Stimulated activated CD4-positive, alpha-beta T cell treated with anti-CD3 and anti-CD28 coated beads, Interleukin-2, amount 100 ng/mL, for 48 hours (primary cell): ENCODE data around the gene CEP55.

Experiments used
- DNase-seq, 2 donors: peaks; one replicate each; pipeline ENCODE4 v3.0.0-alpha.2; 2020

Gene CEP55

DNA sequence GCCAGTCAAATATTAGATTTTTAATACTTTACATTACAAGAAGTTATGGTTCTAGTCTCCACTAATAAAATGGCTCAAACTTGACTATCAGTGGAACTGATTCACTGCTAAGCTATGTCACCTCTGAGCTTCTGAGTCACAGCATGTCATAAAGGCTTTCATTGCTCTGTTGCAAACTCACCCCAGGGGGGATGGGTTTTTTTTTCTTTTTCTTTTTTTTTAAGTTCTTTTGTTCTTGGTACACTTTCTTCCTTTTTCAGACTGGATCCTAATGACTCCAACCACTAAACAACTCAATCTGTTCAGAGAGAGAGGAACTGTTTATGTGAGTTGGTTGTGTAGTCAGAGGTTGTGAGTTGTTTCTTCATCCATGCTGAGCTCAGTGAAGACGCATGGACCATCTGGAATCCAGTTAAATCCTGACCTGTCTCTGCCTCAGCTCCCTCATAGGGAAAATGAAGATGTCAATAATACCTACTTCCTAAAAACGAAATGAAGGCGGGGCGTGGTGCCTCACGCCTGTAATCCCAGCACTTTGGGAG is 25.2 kb upstream of the CEP55 start:
- no peak for DNase-seq

DNA sequence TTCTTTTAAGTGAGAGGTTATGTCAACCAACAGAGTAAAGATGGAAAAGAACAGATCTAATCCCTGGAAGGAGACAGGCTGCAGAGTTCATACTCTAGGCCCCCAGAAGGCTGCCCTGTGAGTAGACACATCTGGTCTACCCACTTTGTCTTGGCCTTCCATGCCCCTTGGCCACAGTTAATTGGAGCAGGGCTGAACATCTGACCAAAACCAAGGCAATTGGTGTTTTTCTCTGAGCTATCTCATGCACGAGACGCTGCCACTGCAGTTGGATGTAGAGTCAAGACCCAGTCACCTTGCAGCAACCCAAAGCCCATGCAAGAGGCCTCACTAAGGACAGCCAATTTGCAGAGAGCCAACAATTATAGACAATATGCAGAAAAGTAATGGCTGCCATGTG is 23.3 kb upstream of the CEP55 start:
- DNase-seq, result no peak

DNA sequence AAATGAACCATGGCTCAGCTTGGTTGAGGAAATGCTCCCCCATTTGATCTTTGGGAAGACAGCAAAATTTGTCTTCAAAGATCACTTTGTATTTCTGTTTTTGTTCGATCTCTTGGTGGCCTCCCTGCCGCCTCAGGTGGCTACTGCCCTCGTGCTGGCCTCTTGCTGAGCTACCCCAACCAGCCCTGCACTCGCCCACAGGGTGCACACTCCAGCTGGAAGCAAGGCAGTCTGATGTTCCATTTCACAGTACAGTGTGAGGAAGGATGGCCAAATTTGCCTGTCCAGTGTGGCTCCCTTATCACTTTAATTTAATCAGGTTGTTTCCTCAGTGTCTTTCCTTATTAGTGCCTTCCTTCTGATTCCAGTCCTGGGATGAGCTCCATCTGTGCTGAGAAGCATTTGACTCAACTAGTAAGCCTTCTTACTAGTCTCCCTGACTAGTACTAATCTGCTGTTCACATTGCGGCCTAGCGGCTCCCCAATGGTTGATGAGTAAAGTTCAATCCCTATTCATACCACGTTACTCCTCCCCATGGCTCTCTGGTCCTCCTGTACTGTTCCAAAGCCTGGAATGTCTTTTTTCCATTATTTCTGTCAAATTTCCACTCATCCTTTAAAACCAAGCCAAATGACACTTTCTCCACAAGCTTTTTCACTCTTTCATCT is 22.5 kb upstream of the CEP55 start:
- no peak for DNase-seq

DNA sequence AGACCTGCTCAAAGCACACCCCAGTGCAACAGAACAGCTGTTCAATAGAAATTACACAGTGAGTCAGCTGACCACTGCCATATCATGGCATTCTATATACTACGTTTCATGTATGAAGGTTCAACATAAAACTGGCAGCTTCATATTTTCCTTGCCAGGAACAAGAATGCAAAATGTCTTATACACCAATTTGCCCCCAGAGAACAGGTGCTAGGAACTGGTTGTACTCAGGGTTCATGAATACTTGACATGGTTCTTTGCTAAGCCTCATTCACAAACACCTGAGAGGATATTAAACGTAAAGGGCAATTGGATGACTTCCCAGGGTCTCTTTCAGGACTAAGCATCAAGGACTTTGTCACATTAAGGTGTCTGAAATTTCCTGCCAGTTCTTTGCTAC is 21.2 kb upstream of the CEP55 start:
- DNase-seq, result no peak

DNA sequence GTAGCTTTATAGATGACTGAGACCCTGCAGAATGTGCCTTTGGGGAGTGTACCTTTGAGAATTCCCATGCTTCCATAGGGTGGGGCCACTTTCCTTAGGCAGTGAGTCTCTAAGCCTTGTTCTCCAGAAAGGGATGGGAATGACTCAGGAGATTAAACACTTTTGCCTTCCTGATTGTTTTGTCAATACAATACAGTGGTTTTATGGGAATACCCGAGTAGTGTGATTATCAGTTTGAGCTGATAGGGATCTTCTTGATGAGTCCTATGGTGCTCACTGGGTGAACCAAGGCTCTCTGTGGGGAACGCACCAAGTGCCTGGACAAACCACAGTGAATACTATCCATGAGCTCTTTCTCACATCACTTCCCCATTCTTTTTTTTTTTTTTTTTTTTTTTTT is 20.5 kb upstream of the CEP55 start:
- DNase-seq, result no peak

DNA sequence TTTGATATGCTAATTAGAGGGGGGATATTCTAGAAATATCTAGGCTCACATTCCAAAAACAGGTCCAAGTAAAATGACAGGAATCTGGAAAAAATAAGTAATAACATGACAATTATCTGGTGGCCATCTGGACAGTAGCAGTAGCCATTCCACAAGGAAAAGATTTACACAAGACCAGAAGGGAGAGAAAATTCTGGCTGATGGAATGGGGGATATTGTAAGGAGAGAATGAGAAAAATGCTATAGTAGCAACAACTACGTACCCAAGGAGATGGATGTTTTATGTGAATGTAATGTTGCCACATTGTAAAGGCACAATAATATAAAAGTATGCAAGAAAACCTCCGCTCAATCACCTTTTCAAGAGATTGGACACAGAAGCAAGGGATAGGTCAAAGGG is 19.7 kb upstream of the CEP55 start:
- DNase-seq, result no peak

DNA sequence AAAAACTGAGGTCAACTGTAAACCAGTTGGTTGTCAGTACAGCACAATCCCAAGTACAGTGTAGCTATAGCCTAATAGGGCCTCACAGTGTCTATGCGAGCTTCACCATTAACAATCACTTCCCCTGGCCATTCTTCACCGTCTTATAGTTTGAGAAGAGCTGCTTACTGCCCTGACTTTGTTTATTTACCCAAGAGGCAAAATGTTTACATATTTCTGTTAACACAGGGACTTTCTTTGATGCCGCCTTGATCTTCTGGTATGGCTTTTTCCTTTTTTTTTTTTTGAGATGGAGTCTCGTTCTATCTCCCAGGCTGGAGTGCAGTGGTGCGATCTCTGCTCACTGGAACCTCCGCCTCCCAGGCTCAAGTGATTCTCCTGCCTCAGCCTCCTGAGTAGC is 17.5 kb upstream of the CEP55 start:
- DNase-seq, result no peak

DNA sequence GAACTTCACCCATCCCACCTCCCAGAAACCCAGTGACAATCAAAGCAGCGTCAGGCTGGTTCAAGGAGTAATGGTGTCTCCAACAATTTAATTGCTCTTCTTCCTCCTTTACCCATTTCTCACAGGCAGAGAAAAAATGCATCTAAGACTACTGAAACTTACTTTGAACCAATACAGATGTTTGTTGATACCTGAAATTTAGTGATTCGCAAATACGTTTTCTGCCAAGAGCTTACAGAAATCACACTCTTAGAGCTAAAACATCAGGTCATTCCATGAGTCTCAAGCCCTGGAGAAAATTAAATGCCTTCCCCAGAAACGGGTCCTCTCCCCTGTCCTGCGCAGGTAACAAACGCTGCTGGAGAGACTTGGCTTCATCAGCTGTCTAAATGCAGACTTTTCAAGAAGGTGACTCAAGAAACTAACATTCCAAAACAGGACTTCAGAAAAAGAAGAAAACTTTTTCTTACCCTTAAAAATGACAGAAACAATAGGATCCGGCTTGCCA is 14.7 kb upstream of the CEP55 start:
- no peak for DNase-seq

DNA sequence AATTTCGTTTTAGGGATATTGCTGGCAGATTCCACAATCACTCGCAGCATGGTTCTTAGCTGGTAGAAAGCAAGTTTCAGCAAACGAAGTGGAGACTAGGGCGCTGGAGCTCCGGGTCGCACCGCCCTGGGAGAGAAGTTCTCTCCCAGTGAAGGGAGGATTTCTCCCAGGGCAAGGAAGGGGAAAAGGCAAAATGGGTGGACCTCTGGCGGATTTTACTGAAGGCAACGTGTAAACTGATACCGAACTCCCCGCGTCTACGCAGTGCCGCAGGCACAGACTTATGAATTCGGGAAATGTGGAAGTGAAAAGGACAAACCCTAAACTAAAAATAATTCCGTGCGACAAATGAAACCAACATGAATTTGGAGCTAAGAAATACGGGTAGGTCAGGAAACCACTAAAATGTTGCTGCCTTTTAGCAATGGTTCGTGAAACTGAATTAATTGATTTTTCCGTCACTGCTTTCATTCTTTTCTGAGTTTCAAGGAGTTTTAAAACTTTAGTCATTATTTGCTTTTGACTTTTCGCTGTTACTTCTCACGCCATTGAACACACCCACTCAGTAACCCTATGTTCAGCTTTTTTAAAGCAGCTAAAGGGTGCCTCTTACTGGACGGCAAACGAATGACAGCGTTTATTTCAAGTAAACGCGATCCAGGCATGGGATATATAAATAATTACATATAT is 14.1 kb upstream of the CEP55 start, which contains the start of gene MYOF:
Gene MYOF (minus strand): TSS at position 190 of the 690 bp plus-strand sequence. CDS start 140 bp downstream, at position 50.
- peak; percentile 29 to 45 for DNase-seq

DNA sequence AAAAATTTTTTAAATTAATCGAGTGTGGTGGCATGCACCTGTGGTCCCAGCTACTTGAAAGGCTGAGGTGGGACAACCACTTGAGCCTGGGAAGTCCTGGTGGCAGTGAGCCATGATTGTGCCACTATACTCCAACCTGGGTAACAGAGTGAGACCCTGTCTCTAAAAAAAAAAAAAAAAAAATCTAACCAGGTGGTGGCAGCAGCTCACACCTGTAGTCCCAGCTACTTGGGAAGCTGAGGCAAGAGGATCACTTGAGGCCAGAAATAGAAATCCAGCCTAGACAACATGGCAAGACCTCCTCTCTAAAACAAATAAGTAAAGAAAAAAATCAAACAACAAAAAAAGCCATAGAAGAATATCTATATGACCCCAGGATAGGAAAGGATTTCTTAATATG is 10.7 kb upstream of the CEP55 start:
- DNase-seq, result no peak

DNA sequence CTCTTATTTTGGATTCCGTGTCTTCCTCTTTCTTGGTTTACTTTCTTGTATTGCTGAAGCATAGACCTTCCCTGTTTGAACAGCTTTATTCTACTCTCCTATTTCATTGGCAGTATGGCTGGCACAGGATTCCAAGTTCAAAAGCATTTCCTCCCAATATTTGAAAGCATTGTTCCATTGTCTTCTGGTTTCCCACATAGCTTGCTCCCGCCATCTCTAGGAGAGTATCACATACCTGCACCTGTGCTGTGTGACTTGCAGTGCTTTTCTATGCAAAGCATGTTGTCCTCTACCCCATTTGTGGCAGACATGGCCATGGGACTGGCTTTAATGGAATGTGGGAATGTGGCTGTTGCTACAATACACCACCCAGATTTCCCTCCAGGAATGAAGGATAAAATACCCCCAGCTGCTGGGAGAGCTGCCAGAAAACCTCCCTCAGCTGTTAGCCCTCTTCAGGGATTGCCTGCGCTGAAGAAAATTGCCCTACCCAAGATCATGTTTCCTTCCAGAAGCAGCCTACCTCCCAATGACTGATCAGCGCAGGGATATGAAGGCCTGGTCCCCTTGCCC is 7.4 kb upstream of the CEP55 start:
- DNase-seq, result no peak

DNA sequence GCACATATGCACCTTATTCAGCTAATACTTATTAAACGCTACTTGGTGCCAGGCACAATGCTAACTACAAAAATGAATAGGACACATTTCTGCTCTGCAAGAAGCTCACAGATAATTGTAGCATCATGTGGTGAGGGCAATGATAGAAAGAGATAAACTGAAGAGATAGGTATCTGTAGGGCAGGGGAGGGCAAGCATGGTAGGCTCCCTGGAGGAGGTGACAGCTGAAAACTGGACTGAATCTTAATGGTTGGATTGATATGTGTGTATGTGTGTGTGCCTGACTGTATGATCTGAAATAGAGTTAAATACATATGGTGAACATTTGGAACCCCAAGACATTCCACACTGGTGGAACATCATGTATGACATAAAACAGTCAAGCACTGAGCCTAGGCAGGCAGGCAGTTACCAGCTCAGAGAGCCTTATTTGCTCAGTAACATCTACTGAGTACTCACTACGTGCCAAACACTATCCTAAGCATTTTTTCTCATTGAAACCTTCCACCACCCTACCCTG is 4.8 kb upstream of the CEP55 start:
- no peak for DNase-seq

DNA sequence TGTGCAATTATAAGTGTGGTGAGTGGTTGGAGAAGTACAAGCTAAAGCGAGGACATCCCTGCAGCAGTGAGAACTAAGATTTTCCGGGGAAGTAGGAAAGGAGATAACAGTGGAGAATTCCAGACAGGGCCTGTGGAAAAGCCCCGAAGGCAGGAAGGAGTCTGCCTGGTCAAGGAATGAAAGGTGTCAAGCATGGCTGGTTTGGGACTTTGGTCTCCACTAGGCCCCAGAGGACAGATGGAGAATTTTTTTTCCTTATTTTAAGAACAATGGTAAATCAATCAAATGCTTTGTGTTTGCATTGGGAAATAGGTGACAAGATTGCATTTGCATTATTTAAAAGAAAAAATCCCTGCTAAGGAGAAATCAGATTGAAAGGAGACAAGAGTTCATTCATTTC is 3.2 kb upstream of the CEP55 start:
- no peak for DNase-seq

DNA sequence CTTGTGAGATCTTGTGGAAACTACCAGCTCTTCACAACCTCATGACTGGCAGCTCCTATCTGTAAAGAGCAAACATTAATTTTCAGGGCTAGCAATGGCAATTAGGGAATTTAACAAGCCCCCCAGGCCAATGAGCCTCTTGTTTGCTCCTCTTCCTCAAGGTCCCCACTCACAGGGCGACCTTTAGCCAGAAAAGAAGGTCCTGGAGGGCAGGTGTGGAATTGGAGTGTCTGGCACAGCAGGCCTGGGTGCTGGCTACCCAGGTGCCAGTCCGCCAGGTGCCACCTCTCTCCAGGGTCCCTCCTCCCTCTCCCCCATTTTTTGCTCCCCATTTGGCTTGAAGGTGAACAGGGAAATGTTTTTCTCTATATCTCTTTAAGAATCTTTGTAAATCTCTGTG is 1.9 kb upstream of the CEP55 start:
- DNase-seq, result no peak

DNA sequence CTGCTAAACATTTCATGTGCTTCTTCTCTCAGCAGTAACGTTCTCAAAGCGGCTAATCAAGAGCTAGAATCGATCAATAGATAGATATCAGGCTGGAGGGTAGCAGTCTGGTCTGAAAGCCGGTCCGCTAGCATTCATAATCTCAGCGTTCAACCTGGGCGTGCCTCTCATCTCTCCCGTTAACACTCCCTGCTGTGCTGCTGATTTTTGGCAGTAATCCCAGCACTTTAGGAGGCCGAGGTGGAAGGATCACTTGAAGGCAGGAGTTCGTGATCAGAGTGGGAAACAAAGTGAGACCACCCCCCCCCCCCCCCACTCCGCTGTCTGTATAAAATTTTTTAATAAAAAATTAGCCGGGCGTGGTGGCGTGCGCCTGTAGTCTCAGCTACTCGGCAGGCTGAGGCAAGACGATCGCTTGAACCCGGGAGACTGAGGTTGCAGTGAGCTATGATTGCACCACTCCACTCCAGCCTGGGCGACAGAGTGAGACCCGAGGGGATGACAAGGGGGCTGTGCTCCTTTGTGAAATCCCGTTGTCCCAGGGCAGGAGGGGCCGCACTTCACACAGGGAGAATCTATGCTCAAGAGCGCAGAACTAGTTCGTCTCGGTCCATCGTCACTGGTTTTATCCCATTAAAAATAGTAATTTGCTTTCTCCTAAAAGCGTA is 624 bp upstream of the CEP55 start:
- DNase-seq, result peak in 1 of 2 donors; percentile 18

DNA sequence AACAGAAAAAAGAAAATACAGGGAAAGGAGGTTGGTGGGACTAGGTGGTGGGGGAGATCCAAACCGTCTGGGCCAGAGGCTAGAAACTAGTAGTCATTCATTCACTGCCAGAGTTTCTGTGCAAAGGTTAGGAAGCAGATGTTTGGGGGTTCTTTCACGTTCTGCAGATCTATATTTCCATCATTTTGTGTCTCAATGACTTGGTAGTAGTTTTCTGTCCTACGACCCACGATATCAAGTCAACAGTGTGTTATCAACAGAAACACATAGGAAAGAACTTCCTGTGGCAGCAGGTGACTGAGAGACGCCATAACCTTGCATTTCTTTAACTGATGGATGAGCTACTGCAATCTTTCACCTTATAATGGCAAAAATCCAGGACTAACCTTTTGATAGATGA is 1.8 kb downstream of the CEP55 start:
- DNase-seq, result no peak

DNA sequence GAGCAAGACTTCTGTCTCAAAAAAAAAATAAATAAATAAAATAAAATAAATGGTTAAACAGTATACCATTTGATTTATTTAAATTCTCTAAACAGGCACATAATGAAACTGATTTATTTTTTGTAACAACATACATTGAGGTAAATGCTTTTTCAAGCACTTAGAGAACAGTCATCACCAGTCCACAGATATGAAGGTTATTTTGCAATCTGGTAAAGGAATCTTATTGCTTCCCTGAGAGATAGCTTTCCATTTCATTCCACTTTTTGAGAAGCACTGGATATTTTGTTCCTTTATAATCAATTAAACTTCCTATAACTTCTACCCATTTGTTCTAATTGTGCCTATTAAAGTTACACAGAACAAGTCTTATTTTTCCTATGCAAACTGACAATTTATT is 5.2 kb downstream of the CEP55 start:
- no peak for DNase-seq

DNA sequence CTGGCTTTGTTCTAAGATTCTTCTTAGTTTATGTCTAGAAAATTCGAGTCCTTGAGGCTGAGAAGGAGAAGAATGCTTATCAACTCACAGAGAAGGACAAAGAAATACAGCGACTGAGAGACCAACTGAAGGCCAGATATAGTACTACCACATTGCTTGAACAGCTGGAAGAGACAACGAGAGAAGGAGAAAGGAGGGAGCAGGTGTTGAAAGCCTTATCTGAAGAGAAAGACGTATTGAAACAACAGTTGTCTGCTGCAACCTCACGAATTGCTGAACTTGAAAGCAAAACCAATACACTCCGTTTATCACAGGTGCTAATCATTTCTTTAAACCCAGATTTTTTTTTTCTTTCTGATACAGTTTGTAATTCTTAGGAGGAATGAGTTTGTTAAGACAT is 6.7 kb downstream of the CEP55 start:
- no peak for DNase-seq

DNA sequence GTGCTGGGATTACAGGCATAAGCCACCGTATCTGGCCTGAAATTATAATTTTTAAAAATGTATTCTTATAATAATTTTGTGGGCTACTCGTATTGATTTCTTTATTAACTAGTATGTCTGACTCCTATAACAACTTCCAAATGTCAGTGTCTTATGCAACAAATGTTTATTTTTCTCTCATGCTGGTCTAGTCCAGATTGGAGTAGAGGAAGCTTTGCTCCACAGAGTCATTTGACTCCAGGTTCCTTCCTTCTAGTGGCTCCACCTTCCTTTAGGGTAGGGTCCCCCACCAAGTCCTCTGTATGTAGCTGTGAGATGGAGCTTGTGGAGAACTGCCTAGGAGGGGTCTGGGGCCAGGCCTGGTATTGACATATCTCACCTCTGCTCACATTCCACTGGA is 8.7 kb downstream of the CEP55 start:
- no peak for DNase-seq

DNA sequence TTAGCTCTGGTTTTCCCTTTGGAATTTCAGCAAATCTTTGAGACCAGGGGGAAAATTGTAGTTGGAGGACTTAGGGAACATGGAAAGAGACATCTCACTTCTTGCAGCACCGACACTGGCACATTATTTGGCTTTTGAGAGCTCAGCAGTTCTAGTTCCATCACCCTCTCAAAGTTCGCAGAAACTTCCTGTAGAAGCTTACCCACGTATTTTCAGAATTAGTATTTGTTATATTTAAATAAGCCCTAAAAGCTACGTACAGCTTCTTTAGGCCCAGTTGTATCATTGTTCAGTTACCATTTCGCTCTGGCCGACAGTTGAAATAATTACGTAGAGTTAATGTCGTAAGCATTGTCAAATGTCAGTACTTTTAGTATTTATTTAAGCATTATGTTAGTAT is 13.4 kb downstream of the CEP55 start:
- DNase-seq, result no peak

DNA sequence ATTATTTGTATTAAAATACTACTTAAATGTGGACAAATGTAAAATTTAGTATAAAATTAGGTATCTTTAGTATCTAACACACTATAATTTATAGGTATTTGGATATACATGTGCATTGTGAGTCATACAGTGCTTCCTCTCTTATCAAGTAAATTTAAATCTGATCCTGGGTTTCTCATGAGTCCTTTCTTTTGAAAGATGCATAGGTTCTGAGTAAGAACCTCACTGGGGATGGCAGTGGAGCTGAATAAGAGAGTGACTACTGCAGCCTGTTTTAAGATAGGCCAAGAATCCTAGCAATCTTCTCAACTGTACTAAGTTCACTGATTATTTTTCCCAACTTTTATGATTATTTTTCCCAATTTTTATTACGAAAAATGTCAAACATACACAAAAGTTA is 16.2 kb downstream of the CEP55 start:
- no peak for DNase-seq

DNA sequence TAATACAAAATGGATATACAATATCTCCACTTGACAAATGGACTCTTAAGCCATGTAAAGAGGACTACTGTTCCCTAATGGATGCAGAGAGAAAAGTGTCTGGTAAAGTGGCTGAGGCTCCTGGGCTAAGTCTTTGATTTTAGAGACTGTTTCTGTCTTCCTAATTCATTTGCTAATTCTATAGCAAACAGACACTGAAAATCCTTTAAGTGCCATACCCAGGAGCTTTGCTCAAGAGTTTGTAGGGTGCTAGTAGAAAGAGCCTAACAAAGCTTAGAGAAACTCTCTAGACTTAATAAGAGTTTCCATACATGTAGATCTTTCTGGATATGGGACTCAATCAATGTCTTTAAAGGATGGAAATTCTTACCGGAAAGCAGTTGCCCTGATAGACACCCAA is 16.7 kb downstream of the CEP55 start:
- no peak for DNase-seq

DNA sequence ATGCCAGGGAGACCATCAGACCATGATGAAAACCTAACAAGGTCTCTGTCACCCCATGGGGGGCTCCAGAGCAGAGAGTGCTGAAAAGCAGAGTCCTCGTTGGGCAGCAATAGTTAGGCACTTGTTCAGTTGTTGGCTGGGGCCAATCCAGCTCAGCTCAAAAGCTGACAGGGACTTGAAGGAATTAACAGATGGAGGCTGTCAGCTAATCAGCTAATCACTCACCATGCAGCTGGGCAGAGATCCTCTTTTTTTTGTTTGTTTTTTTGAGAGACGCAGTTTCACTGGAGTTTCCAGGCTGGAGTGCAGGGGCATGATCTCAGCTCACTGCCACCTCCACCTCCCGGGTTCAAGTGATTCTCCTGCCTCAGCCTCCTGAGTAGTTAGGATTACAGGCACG is 18.1 kb downstream of the CEP55 start:
- no peak for DNase-seq
